Measurements from ENCODE around the gene ZBTB4. TPM values are rescaled to one million over a fixed set of nuclear protein-coding genes. Genes with fewer than 3 reads are reported as not detected.
A peak's percentile ranks its signal among the peaks of the same experiment; 100 is the strongest.
"Not testable (repeated sequence)": the region's sequence is repeated elsewhere in the genome, so short reads cannot be mapped to it uniquely, and the experiment has no call there.

ZBTB4 gene
- total RNA-seq, 1 donor: 45.5 TPM

DNA sequence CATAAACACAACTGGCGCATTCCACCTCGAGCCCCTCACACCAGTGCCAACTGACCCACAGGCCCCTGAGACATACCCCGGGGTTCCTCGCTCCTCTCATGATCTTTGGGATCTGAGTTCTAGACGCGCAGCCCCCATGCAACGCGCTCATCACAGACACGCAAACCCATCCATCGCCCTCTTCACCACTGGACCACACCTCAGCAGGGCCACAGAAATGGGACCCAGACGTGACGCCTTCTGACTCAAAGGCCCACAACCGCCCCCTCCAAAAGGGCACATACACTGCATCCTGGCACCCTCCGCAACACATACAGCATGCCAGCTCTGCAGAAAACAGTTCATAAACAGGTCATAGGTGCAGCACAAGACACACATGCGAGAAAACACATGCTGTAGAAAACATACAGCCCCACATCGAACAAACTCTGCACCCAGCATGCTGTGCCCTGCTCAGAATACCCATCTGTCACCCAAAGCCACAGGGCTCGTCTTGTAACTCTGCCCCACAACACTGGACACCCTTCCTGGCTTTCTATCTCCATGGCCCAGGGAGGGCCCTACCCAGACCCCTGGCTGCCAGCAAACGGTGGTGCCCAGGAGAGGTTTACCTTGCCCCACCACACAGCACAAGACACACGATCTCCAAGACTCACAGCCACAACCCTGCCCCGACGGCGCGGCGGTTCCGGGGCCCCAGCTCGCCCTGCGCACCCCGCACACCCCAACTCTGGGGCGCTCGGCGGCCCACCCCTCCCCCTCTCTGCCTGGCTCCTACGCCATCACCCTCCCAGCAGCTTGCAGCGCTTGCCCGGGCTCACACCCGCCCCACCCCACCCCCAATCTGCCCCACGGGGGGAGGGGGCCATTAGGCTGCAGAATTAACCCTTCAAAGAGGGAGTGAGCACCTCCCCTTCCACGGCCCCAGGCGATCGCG lies 887 bp downstream of the ZBTB4 start:
- TF ChIP-seq, protein P1, sequence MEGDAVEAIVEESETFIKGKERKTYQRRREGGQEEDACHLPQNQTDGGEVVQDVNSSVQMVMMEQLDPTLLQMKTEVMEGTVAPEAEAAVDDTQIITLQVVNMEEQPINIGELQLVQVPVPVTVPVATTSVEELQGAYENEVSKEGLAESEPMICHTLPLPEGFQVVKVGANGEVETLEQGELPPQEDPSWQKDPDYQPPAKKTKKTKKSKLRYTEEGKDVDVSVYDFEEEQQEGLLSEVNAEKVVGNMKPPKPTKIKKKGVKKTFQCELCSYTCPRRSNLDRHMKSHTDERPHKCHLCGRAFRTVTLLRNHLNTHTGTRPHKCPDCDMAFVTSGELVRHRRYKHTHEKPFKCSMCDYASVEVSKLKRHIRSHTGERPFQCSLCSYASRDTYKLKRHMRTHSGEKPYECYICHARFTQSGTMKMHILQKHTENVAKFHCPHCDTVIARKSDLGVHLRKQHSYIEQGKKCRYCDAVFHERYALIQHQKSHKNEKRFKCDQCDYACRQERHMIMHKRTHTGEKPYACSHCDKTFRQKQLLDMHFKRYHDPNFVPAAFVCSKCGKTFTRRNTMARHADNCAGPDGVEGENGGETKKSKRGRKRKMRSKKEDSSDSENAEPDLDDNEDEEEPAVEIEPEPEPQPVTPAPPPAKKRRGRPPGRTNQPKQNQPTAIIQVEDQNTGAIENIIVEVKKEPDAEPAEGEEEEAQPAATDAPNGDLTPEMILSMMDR (IDR thresholded peaks at IDR 0.05; ENCODE audit: insufficient read depth, low read length): no peak
- peak; percentile 49 for DNase-seq (ENCODE audit: low read depth)
- peak overlapping the region; percentile 87 for H3K4me3 ChIP-seq (ENCODE audit: low read depth, low read length)

DNA sequence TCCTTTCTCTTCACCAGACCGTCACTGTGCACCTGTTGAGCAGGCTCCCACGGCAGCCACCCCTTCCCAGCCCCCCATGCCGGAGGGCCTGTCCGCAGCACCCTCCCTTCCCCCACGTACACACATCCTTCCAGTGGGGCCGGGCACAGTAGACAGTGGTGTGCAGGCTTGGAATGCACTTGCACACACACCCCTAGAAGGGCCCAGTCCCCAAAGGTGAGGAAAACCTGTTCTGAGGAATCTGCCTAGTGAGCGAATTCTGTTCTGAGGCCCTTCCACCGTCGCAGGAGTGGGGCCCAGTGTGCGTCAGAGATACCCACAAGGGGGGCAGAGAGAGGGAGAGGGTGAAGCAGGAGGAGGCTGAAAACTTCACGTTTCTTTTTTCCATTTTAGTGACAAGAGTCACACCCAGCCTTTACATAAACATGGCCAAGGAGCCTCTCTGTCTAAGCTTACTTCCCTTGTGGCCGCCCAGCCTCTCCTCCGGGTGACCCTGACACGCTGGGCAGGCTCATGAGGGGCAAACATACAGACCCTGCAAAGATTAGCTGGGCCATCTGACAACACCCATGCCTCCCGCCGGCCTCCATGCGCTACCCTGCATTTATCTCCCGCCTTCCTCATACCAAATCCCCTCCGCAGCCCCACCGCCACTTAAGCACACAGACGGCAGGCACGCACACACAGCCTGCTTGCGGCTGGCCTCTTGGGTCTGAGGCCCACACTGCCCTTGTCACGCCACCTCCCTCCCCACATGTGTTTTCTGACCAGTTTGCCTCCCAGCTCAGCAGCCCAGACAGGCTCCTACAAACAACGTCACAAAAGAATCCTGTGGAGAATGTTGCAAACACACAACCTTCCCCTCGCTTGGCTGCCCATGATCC lies 1.8 kb downstream of the ZBTB4 start:
- H3K4me3 ChIP-seq (ENCODE audit: low read depth, low read length): peak overlapping the region; percentile 87
- peak; percentile 88 for DNase-seq (ENCODE audit: low read depth)
- TF ChIP-seq, protein P1 (IDR thresholded peaks at IDR 0.05; ENCODE audit: insufficient read depth, low read length): no peak

DNA sequence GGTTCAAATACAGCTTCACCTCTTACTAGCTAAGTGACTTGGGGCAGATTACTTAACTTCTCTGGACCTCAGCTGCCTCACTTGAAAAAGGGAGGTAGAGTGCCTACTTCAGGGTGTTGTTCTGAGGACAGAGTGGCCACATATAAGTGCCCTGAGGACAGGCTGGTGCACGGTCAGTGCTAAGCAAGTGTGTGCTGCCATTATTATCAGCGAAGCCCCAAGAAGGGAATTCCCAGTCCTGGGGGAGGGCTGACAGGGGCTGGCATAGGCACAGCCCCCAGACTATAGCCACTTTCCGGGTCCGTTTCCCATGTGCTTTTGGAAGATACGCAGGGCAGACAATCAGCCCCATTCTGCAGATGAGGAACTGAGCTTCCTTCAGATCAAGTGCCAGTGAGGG lies 2.5 kb downstream of the ZBTB4 start:
- H3K4me3 ChIP-seq (ENCODE audit: low read depth, low read length): peak overlapping the region; percentile 87
- DNase-seq (ENCODE audit: low read depth): no peak
- TF ChIP-seq, protein P1 (IDR thresholded peaks at IDR 0.05; ENCODE audit: insufficient read depth, low read length): no peak

DNA sequence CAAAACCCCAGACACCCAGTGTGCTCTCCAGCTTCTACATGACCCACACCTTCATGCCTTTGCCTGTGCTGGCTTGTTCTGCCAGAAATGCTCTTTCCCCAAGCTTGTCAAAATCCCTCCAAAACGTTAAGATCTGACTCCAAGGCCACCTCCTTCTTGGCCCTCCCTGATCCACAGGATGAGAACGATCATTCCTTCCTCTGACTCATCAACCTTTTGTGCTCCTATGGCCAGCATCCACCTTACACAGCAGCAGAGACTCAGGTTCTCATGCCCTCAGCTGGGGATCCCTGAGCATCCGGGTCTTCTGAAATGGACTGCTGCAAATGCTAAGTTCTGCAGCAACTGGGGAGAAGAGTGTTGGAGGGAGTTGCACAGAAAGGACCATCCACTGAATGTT lies 2.9 kb downstream of the ZBTB4 start:
- DNase-seq (ENCODE audit: low read depth): peak; percentile 61
- peak overlapping the region; percentile 35 for H3K4me3 ChIP-seq (ENCODE audit: low read depth, low read length)
- TF ChIP-seq, protein P1 (IDR thresholded peaks at IDR 0.05; ENCODE audit: insufficient read depth, low read length): no peak

DNA sequence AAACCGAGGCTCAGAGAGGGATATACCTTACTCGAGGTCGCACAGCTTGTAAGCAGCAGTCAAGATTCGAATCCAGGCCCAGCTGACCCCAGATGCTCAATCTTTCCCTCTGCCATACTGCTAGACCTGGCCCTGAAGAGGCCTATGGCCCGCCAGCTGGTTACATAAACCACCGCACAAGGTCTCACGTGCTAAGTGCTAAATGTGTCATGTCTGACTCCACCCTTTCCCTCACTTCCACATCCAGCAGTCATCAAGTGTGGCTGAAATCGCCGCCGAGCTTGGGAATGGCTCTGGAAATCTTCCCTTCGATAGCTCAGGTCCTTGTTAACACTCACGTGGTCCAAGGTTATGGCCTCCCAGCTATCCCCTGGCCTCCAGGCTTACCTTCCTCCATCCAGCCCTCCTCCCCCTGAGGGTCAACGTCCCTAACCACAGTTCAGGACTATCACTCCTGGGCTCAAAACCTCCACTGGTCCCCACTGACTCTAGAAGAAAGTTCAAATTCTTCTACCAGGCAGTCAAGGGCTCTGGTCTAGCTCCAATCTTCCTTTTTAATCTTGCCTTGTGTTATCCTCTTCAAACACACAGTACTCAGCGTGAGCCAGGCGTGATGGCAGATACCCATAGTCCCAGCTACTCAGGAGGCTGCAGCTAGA lies 3.5 kb downstream of the ZBTB4 start:
- peak; percentile 79 for DNase-seq (ENCODE audit: low read depth)
- TF ChIP-seq, protein P1 (IDR thresholded peaks at IDR 0.05; ENCODE audit: insufficient read depth, low read length): no peak
- H3K4me3 ChIP-seq (ENCODE audit: low read depth, low read length): peak overlapping the region; percentile 35

DNA sequence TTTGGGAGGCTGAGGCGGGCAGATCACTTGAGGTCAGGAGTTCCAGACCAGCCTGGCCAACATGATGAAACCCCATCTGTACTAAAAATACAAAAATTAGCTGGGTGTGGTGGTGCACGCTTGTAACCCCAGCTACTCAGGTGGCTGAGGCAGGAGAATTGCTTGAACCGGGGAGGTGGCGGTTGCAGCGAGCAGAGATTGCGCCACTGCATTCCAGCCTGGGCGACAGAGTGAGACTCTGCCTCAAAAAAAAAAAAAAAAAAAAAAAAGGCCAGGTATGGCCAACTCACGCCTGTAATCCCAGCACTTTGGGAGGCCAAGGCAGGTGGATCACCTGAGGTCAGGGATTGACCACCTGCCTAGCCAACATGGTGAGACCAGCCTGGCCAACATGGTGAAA lies 4.7 kb downstream of the ZBTB4 start:
- DNase-seq (ENCODE audit: low read depth); H3K4me3 ChIP-seq (ENCODE audit: low read depth, low read length): not testable (repeated sequence)

All from fibroblast of the aortic adventitia (primary cell).